Effector CD4-positive, alpha-beta T cell (primary cell): ENCODE results near the gene ERBB4.
"Not testable (repeated sequence)": the region's sequence is repeated elsewhere in the genome, so short reads cannot be mapped to it uniquely, and the experiment has no call there.

Experiments used
- DNase-seq: peaks from one replicate; pipeline ENCODE4 v3.0.0-alpha.2; 2020

ERBB4 gene

DNA sequence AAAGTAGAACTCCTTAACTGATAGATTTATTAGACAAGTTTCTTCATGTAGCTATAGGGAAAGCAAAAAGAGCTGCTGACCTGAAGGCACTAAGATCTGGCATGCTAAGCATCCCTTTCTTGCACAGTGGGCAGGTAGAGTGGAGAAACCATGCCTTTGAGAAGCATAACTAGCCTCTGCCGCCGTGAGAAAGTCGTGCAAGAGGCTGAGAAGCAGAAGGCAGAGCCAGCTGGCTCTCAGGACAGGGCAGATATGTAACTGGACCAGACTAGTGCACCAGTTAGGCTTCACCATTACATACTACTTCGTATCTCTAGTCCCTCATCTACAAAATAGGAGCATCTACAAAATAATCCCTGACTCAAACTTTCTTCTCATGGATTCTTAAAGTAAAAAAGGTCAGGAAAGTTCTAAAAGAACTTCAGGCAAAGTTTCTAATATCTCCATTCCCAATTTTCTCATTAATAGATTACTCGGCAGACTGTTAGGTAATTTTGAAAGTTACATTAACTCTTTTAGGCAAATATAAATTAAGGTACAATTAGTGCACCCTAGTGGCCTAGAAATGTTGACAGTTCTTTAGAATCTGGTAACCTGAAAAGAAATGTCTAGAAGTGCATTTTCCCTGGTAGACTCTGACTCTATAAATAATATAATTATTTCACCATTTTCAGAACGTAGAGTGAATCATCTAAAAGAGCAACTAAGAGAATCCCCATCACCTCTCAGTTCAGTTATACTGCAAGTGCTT, 10.3 kb downstream of the ERBB4 start:
- no peak for DNase-seq

DNA sequence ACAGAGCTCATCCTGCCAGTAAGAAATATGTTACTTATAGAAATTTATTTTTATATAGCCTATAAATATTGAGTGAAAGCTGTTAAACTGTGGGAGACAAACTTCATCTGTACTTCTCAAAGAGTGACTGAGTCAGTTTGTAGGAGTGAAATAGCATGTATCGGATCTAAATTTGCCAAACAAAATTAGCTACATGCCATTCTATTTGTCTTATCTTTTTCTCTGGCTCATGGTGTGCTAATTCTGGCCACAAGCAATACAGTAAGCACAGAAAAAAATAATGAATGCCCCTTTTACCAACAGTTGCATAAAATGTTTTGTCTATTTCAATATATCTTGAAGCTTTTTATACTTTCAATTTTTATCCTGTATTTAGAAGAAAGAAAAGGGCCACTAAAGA, 12.5 kb downstream of the ERBB4 start:
- DNase-seq: no peak

DNA sequence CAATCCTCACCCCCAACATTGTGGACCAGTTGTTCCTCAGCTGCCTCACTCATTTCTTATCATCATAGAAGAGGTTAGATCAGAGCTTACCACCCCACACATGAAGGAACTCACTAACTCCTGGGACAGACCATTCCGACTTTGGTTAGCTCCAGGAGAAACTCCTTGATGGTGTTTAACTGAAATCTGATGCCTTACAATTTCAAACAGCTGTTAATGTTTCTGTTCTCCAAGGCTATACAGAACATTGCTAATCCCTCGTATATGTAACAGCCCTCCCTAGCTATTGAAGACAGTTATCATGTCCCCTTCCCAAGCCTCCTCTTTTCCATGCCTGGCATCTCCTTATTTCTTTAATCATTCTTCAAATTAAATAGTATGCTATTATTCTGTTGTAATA, 14.8 kb downstream of the ERBB4 start:
- no peak for DNase-seq

DNA sequence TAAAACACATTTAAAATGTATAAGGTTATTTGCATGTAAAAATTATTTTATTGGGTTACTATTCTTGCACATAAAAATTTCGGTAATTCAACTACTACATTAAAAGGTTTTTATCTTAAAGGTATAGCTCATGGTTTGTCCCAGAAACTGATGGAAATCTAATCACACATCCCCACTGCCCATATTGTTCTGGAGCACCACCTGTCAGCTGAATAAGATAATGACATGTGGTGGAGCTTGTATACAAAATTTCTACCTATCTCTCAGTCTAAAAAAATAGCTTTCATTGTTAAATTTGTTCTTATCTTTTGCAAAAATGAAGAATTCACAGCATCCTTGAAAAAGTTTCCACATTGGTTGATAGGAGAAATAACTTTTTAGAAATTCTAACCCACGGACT, 18.3 kb downstream of the ERBB4 start:
- no peak for DNase-seq

DNA sequence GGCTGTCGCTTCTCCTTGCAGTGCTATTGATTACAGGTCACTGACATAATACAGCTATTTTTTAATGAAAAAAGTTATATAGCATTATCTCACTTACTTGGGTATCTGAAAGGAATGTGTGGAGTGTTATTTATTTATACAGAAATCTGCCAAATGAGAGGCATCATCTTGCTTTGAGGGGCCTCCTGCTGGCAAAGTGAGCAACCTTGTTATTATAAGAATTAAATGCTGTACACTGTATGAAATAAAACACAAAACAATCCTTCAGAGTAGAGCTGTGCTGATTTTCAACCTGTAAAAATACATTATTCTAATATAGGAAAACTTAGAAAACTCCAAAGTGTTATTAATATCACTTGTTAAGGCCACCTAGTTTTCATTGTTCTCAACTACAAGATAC, 20.9 kb downstream of the ERBB4 start:
- DNase-seq: no peak

DNA sequence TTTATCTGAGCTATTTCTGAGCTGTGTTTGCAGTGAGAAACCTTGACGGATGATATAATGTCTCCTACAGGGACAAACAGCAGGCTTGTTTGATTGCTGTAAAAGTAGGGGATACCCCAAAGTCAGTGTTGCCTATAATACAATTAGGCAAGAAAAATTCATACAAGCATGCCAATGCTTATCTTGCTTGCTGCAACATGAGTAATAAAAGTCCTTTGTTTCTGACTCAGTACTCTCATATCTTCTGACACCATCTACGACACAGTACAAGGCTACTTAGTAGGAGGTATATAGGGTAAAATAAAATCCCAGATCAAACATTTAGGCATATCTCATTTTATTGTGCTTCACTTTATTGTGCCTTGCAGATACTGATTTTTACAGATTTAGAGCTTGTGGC, 33.0 kb downstream of the ERBB4 start:
- no peak for DNase-seq

DNA sequence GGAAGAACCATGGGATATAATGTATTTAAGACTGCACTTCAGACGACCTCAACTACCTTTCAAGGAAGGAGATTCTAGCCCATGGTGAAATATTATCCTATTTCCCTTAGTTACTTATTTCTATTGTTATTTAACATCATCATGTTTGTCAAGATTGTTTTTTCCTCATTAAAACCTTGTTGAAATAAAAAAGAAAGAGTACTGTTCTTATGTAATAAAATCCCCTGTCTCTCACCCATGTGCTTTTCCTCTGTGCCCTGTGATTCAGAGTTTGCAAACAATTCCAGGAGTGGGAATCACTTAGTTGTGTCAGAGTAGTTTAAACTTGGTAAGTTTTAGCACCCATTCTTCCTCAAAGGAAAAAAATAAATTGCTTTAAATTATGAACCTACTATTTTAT, 43.6 kb downstream of the ERBB4 start:
- DNase-seq: no peak

DNA sequence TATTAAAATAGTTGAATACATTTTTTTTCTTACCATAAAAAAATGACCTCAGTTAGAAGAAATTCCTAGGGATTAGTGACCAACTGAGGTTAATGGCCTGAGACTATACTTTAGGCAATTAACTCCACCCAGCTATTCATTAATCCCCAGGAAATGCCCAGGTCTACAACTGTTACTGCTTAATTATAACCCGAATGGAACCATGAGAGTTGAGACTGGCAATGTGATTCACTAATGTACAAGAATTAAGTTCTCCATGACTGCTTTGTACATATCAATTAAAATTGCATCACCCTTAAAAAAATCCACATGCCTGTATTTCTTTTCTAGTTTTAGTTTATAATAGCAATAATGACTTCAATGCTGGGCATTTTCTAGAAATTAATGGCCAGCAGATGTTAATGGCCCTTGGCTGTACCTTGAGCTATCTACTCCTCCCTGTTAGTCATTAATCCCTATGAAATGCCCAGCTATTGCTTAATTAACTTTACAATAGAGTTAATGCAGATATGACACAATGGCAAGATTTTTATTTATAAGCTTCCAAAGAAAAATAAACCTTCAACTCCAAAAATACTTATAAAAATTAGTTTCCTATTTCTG, 44.1 kb downstream of the ERBB4 start:
- DNase-seq: no peak

DNA sequence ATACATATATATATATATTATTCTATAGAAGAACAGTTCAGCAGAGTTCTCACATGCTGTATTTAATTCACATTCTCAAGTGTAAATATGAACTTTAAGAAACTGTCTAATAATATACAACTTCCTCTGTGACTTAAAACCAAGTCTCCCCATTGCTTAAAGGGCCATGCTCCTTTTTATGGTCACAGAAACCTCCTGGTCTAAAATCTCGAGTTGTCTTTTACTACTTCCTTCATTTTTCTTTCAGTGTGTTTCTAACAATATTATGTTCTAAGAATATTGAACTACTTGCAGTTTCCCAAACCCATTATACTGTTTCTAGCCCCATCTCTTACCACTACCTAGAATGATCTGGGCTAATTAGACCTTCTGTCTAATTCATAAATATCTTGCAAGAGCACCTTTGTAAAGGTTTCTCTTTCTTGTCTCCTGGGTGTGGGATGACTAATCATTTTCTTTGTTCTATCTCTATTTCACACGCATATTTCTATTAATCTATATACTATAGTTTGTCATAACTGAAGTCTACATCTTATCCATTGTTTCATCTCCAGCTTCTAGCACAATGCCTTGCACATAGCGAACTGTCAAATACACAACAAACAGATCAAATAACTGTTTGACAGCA, 48.8 kb downstream of the ERBB4 start:
- DNase-seq: no peak

DNA sequence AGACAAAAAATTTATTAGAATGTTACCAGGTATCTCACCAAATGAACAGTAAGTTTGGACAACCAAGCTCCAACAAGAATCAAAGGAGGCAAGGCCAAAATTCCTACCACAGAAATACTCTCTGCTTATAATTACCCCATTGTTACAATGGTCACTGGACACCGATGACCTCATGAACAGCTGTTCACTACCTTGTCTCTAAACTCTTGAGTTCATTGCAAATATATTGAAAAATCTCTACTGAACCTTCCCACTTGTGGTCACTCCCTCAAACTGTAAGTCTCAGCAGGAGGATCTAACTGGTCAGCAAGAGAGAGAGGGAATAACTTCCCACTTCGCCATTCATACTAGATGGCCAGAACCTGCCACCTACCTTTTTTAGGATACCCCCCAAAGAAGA, 50.0 kb downstream of the ERBB4 start:
- no peak for DNase-seq

DNA sequence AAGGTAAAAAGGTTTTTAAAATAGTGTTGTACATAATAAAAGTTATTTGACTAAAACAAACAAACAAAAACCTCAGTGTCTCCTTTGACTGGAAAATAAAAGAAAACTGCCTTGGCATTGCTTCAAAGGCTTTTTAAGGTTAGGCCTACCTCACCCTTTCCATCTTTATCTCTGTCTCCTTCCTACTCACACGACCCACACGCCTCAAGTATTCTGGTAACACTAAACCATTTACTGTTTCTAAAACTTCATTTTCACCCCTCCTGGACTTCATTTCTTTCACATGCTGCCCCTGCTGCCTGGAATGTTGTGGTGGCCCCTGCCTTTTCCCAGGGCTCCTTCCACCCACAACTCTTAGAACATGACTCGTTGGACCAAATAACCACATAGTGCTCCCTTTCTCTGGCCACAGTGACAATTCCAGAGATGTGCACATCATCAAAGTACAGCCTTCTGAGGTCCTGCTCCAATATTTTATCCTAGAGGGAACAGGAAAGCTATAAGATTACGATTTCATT, 54.0 kb downstream of the ERBB4 start:
- no peak for DNase-seq

DNA sequence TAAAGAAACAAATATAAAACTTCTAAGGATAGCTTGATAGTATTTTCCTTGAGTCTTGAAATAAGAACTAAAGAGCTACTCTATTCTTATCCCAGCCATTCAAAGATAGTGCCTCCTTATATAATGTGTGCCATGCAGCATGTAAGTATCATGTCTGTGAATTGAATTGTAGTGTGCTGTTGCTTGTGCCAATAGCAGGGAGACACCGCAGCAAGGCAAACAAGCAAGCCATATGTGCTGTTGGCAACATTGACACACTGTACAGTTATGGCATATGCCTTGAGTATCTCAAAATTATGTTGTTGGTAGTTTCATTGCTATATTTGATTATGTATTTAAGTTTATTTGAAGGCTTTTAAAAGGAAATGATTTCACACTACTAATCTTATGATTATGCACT, 58.2 kb downstream of the ERBB4 start:
- DNase-seq: no peak

DNA sequence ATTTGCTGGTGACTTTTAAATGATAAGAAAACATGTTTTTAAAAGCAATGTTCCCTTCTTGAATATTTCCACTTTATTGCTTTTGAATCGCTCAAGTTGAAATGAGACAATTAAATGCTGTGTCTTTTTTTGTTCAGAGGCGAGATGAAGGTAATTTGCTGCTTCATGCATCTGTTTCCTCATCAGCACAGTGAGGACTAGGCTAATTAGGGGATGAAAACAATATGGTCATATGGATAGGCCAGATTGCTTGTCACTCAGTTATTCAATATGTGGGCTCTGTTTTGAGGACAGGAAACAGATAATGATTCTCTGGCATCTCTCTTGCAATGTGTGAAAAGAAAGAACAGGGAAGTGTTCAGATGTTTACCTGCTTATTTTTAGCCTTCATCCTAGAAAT, 61.0 kb downstream of the ERBB4 start:
- DNase-seq: no peak

DNA sequence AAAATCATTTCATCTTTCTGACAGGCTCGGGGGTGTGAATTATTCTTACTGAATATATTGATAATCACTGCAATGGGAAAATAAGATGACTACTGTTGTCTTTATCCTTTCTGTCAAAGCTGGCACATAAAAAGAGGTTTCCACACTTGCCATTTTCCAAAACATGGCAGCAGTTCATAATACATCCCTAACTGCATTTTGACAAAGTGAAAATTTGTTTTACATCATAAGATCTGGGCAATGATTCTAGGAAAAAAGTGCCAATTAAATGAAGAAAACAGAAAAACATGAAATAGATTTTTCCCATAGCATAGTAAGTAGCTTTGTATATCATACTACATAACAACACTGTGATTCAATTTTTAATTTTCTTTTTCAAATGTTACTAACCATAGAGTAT, 65.4 kb downstream of the ERBB4 start:
- DNase-seq: no peak

DNA sequence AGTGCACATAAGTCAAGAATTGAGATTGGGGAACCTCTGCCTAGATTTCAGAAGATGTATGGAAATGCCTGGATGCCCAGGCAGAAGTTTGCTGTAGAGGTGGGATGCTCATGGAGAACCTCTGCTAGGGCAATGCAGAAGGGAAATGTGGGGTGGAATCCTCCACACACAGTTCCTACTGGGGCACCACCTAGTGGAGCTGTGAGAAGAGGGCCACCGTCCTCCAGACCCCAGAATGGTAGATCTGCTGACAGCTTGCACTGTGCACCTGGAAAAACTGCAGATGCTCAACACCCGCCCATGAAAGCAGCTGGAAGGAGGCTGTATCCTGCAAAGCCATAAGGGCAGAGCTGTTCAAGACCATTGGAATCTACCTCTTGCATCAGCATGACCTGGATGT, 71.1 kb downstream of the ERBB4 start:
- not testable (repeated sequence) for DNase-seq

DNA sequence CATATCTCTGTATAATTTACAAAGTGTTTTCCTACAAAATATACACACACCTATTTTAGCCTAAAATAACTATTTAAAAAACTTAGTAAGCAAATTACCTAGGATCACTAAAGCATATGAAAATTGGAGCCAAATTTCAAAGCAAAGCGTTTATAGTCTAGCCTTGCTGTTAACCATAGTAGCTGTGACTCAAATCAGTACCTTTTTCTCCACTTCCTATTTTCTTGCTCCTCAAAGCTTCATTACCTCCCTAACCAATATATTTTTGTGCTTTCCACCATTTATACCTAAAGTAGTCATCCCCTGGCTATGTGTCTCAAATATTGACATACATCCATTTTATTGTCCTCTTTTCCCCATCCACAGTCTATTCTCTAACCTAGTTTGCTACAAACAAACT, 73.1 kb downstream of the ERBB4 start:
- no peak for DNase-seq

DNA sequence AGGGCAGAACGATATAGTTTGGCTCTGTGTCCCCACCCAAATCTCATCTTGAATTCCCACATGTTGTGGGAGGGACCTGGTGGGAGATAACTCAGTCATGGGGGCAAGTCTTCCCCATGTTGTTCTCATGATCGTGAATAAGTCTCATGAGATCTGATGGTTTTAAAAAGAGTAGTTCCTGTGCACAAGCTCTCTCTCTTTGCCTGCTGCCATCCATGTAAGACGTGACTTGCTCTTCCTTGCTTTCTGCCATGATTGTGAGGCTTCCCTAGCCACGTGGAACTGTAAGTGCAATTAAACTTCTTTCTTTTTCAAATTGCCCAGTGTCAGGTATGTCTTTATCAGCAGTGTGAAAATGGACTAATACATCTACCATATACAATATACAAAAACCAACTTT, 76.9 kb downstream of the ERBB4 start:
- not testable (repeated sequence) for DNase-seq

DNA sequence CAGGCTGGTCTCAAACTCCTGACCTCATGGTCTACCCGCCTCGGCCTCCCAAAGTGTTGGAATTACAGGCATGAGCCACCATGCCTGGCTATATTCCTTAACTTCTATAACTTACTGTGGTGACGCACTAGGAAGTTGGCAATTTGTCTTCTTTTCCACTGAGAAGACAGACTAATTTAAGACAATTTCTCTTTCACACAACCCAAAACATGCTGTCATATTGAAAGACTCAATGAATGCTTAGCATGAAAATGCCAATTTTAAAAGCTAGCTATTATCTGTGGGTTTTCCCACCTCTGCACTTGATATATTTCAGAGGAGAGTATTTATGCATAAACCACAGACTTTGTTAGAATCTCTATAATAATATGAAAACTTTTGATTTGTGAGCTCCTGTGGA, 84.5 kb downstream of the ERBB4 start:
- DNase-seq: no peak

DNA sequence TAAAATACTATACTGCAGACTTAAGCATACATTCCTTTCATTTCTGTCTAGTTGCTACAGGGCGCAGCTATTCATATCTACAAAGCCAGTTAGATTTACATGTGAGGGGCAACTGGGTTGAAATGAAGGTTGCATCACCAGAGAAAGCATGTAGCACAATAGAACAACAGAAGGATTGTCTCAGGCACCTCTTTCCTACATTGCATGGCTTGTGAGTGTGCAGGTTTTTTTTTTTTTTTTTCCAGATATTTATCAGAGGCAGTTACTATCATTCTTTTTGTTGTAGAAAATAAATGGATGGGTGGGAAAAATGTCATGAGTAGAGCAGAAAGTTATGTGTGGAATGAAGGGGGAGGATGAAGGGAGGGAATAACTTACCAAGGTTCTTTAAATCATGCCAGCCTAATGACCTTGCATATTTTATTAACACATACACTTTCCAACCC, 86.8 kb downstream of the ERBB4 start:
- DNase-seq: no peak

DNA sequence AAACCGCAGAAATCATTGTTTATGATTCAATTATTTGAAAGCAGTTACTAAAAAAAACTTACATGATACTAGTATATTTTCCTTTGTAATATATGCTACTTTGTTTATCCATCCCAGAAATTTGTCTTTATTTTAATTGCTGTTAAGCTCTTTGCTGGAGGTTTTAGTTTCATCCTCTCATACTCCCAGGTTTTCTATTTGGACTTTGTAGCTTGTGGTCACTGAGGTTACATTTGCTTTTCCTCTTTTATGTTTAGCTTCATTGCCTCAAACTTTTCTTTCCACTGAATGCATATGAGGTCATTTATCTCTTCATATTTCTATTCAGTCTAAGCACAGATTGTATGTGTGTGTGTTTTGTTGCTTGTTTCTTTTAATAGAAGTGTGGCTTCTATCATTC, 89.9 kb downstream of the ERBB4 start:
- DNase-seq: no peak

DNA sequence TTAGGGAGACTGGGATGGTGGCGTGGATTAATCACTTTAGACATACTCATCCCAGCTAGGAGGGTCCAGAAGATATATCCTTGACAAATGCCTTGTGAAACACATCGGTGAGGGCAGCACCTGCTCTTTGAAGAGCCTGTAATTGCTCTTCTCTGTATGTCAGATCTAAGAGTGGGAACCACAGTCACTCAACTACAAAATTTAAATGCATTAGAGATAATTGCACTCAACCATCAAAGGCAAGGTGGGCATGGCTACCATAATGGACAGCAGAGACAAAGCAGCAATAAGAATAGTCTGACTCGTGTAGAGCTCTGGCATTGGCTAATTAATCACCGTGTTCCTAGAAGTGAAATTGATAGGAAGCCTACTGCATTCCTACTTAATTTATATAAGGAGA, 96.8 kb downstream of the ERBB4 start:
- DNase-seq: no peak

DNA sequence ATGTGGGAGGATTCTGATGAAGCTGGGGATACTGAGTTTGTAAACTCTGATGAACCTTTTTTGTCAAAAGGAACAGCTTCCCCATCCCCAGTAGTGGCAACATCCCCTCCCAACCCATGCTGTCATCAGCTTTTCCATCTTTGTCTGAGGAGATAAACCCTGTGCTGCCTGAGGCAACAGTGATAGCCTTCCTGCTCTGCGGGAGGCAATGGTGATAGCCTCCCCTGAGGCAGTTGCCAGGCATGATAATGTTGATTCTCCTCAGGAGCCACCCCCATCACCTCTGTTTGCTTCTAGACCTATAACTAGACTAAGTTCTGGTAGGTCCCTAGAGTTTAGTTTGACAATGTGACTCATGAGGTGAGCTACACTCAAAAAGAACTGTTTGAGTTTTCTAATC, 97.5 kb downstream of the ERBB4 start:
- DNase-seq: no peak

DNA sequence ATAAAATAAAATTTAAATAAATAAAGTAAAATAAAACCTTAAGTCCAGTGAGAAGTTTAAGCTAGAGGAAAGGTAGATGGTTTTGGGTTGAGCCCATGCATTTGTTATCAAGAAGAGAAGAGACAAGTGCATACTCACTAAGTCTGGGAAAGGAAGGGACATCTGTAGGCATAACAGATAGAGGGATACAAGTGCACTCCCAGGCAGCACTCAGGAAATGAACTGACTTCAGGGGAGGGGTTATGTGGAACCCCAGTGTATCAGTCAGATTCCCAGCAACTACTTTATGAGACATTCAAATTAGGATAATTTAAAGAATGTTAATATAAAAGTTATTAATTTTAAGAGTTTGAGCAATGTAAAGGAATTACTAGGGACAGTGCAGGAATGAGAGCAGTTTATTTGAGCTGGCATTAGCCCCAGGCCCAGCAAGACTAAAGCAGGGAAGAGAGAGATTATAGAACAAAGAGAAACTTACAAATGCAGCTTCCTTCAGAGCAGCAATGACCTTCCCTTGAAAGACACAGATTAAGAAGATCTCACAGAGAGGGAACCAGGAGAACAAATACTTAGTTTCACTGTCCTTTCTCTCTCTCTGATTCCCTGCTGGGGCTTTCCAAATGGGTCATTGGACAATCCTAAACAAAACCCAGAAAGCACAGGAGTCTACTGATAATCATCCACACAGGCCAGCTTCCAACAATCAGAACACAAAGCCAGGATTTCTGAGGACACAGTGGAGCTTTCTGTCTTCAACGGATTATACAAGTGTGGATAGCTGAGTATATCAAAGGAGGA, 109.7 kb downstream of the ERBB4 start:
- DNase-seq: no peak
